Measurements from ENCODE around the gene PBX4. TPM values are rescaled to one million over a fixed set of nuclear protein-coding genes. Genes with fewer than 3 reads are reported as not detected.

The PBX4 gene
- total RNA-seq, 1 donor from 2014 or later = 0.46 TPM

GRCh38 chr19:19527674-19528625 is 90.5 kb downstream of the PBX4 start:
- TF ChIP-seq CTCF (IDR thresholded peaks at IDR 0.05) = no peak
- H3K4me3 Mint-ChIP-seq (ENCODE audit: unreplicated experiment) = no peak overlapping the region
- H3K27me3 Mint-ChIP-seq (ENCODE audit: unreplicated experiment) = no peaks in the 10 kb centered on the region
- no peaks in the 10 kb centered on the region for H3K9me3 Mint-ChIP-seq (ENCODE audit: unreplicated experiment)
- H3K4me1 Mint-ChIP-seq (ENCODE audit: unreplicated experiment) = peaks cover 23% of the 10 kb centered on the region
- no peak overlapping the region for H3K27ac Mint-ChIP-seq (ENCODE audit: unreplicated experiment)
- peaks cover 2% of the 10 kb centered on the region for H3K36me3 Mint-ChIP-seq (ENCODE audit: unreplicated experiment)
- DNase-seq (ENCODE audit: extremely low spot score, unreplicated experiment) = no peak

- Mint-ChIP-seq H3K27me3 (ENCODE audit: unreplicated experiment) (no peaks in the 10 kb centered on the region), H3K27ac (ENCODE audit: unreplicated experiment) (no peak overlapping the region), H3K36me3 (ENCODE audit: unreplicated experiment) (peaks cover 2% of the 10 kb centered on the region), H3K4me1 (ENCODE audit: unreplicated experiment) (peaks cover 22% of the 10 kb centered on the region), H3K4me3 (ENCODE audit: unreplicated experiment) (no peak overlapping the region), H3K9me3 (ENCODE audit: unreplicated experiment) (no peaks in the 10 kb centered on the region)
- no peak for TF ChIP-seq CTCF (IDR thresholded peaks at IDR 0.05)
- no peak for DNase-seq (ENCODE audit: extremely low spot score, unreplicated experiment)
Observed at GRCh38 chr19:19527371-19527656, 91.2 kb downstream of the PBX4 start.

- no peak for TF ChIP-seq CTCF (IDR thresholded peaks at IDR 0.05)
- DNase-seq (ENCODE audit: extremely low spot score, unreplicated experiment) = no peak
- H3K4me3 Mint-ChIP-seq (ENCODE audit: unreplicated experiment) = no peak overlapping the region
- H3K27me3 Mint-ChIP-seq (ENCODE audit: unreplicated experiment) = no peaks in the 10 kb centered on the region
- H3K27ac Mint-ChIP-seq (ENCODE audit: unreplicated experiment) = no peak overlapping the region
- H3K4me1 Mint-ChIP-seq (ENCODE audit: unreplicated experiment) = peaks cover 18% of the 10 kb centered on the region
- no peaks in the 10 kb centered on the region for H3K9me3 Mint-ChIP-seq (ENCODE audit: unreplicated experiment)
- H3K36me3 Mint-ChIP-seq (ENCODE audit: unreplicated experiment) = peaks cover 2% of the 10 kb centered on the region
Observed at GRCh38 chr19:19526581-19527370, 91.7 kb downstream of the PBX4 start.

GRCh38 chr19:19525611-19526380 is 92.7 kb downstream of the PBX4 start:
- TF ChIP-seq CTCF (IDR thresholded peaks at IDR 0.05) = no peak
- H3K9me3 Mint-ChIP-seq (ENCODE audit: unreplicated experiment) = no peaks in the 10 kb centered on the region
- no peak overlapping the region for H3K4me3 Mint-ChIP-seq (ENCODE audit: unreplicated experiment)
- no peaks in the 10 kb centered on the region for H3K27me3 Mint-ChIP-seq (ENCODE audit: unreplicated experiment)
- peaks cover 6% of the 10 kb centered on the region for H3K36me3 Mint-ChIP-seq (ENCODE audit: unreplicated experiment)
- no peak for DNase-seq (ENCODE audit: extremely low spot score, unreplicated experiment)
- no peak overlapping the region for H3K27ac Mint-ChIP-seq (ENCODE audit: unreplicated experiment)
- H3K4me1 Mint-ChIP-seq (ENCODE audit: unreplicated experiment) = peaks cover 15% of the 10 kb centered on the region

Measured in osteocyte (in vitro differentiated cells).